ENCODE results near the gene ATP2A2.
"Not testable (repeated sequence)": the region's sequence is repeated elsewhere in the genome, so short reads cannot be mapped to it uniquely, and the experiment has no call there.

The ATP2A2 gene

GRCh38 chr12:110371408-110372055 lies 90.5 kb downstream of the ATP2A2 start:
- DNase-seq (ENCODE audit: low spot score), result peak; percentile 81
- no peak for TF ChIP-seq CTCF (IDR thresholded peaks at IDR 0.05; ENCODE audit: borderline replicate concordance, control extremely low read depth, extremely low read depth, insufficient read depth, missing control alignments)
- in situ Hi-C loops (cut with MboI; ENCODE audit: low sequenced_read_pairs, unreplicated experiment), result no loop called here

- DNase-seq (ENCODE audit: low spot score), result no peak
- no peak for TF ChIP-seq CTCF (IDR thresholded peaks at IDR 0.05; ENCODE audit: borderline replicate concordance, control extremely low read depth, extremely low read depth, insufficient read depth, missing control alignments)
- in situ Hi-C loops (cut with MboI; ENCODE audit: low sequenced_read_pairs, unreplicated experiment), result no loop called here
Measured at GRCh38 chr12:110372056-110372425, 91.0 kb downstream of the ATP2A2 start.

DNA sequence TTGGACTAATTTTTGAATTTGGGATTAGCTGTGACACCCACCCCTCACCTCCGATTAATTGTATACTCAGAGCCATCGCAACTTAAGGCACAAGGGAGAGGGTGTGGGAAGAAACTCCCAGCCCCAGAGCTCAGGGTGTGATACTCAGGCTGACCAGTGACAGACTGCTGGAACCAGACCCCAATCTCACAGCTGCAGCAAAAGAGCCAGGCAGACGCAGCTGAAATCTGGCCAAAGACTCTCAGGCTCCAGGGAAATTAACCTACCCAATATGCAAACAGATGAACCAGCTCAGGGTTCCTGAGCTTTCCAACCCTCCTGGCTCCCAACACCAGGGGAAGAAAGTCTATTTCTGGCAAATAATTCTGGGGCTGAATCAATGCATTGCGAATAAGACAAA lies 92.0 kb downstream of the ATP2A2 start:
- in situ Hi-C loops (cut with MboI; ENCODE audit: low sequenced_read_pairs, unreplicated experiment), result no loop called here
- DNase-seq (ENCODE audit: low spot score), result no peak
- no peak for TF ChIP-seq CTCF (IDR thresholded peaks at IDR 0.05; ENCODE audit: borderline replicate concordance, control extremely low read depth, extremely low read depth, insufficient read depth, missing control alignments)

DNA sequence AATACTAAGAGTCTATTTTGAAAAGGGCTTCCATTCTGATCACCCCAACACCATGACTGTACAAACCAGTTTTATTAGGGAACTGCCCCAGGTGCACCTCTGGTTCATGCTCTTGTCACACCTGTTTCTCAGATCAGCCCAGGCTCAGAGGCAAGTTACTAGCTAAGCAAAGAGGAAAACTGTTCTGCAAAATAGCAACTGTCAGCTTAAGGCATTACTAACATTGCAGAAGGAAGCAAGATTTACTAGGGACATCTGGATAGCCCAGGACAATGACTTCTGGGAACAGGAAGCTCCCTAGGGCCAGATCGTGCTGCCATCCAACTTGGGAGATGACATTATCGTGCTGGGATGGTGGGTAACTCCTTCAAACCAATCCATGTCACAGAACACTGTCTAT lies 92.4 kb downstream of the ATP2A2 start:
- no peak for DNase-seq (ENCODE audit: low spot score)
- in situ Hi-C loops (cut with MboI; ENCODE audit: low sequenced_read_pairs, unreplicated experiment), result no loop called here
- no peak for TF ChIP-seq CTCF (IDR thresholded peaks at IDR 0.05; ENCODE audit: borderline replicate concordance, control extremely low read depth, extremely low read depth, insufficient read depth, missing control alignments)

DNA sequence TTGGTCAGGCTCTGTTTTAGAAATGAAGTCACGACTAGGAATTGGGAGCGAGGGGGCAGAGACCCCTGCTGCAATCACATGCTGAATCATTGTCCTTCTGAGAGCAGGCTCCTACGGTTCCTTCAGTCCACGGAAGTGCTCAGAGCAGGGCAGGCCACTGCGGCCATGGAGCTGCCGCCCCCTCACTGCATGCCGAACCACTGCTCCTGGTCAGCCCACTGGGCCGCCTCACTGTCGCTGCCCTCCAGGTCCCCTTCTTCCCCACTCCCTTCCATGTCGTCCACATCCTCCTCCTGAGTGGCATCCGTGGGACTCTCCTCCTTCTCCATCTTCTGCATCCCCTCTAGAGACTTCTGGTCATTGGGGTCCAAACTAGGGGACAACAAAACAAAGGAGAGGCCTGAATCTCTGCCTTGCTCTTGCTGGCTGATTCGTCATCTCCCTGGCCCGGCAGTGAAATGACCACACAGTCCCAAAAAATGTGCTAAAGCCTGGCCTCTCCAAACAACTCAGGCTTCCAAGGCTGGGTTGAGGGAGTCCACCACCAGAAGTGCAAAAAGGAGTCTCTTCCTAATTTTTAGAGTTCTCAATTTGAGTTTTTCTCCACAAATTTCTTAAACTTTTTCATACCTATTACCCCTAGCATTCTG lies 93.0 kb downstream of the ATP2A2 start:
- DNase-seq (ENCODE audit: low spot score), result no peak
- TF ChIP-seq CTCF (IDR thresholded peaks at IDR 0.05; ENCODE audit: borderline replicate concordance, control extremely low read depth, extremely low read depth, insufficient read depth, missing control alignments), result no peak
- in situ Hi-C loops (cut with MboI; ENCODE audit: low sequenced_read_pairs, unreplicated experiment), result no loop called here

- DNase-seq (ENCODE audit: low spot score), result not testable (repeated sequence)
Measured at GRCh38 chr12:110378131-110378790, 97.2 kb downstream of the ATP2A2 start.

DNA sequence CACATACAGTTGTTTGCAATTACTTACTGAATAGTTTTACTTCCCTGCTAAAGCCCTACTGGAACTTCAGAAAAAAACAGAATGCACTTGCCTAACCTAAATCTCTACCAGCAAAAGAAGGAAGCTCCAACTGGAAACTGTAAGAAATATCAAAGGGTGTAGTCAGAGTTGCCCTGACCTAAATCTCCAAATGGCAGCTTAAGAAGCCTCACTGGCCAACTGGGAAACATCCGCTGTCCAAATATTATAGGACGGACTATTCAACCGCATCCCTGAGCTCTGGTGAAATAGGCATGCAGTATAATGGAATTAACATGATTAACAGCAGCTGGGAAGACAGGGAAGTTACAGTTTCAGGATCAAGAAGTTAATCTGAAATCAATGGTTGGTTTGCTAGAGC lies 98.2 kb downstream of the ATP2A2 start:
- no peak for DNase-seq (ENCODE audit: low spot score)
- no peak for TF ChIP-seq CTCF (IDR thresholded peaks at IDR 0.05; ENCODE audit: borderline replicate concordance, control extremely low read depth, extremely low read depth, insufficient read depth, missing control alignments)
- in situ Hi-C loops (cut with MboI; ENCODE audit: low sequenced_read_pairs, unreplicated experiment), result no loop called here

More at GRCh38 chr12:110378131-110378790, 97.2 kb downstream of the ATP2A2 start:
- in situ Hi-C loops (cut with MboI; ENCODE audit: low sequenced_read_pairs, unreplicated experiment), result not testable (repeated sequence)

Data from GM13976 (cell line).